Activated CD4-positive, alpha-beta T cell treated with anti-CD3 and anti-CD28 coated beads, Interleukin-2, Interleukin-4, amounts not matched to agents 100 ng/mL and 50 ng/mL, durations not matched to agents 16 hours and 8 hours (primary cell): Measurements from ENCODE around the gene CD3D.
A peak's percentile ranks its signal among the peaks of the same experiment; 100 is the strongest.

Source experiments
- DNase-seq: peaks from one replicate; pipeline ENCODE4 v3.0.0-alpha.2; 2020; ENCODE audit warnings: low spot score

The CD3D gene

GRCh38 chr11:118301600-118302195 lies 40.8 kb downstream of the CD3D start:
- DNase-seq: no peak

- peak; percentile 54 for DNase-seq
These were observed 46.6 kb downstream of the CD3D start for GRCh38 chr11:118295815-118296454.

GRCh38 chr11:118295199-118295598 lies 47.3 kb downstream of the CD3D start:
- DNase-seq: no peak

- no peak for DNase-seq
These were observed 48.5 kb downstream of the CD3D start for GRCh38 chr11:118294053-118294452.

- no peak for DNase-seq
These were observed 50.9 kb downstream of the CD3D start for GRCh38 chr11:118291477-118292135.

GRCh38 chr11:118290923-118291322 lies 51.6 kb downstream of the CD3D start:
- peak; percentile 53 for DNase-seq

- no peak for DNase-seq
These were observed 53.1 kb downstream of the CD3D start for GRCh38 chr11:118289401-118289800.
